Body of pancreas (tissue), 4 donors: ENCODE measurements around the gene TRAK2.

Source experiments
- CTCF ChIP-seq, 7 experiments: fragments of 450-650 bp in 4 of 7; fragments of 200-600 bp in 3 of 7; sonication (generic) in 3 of 7; IDR thresholded peaks; one replicate each; pipeline ENCODE4 v1.5.1; 2016 to 2019; ENCODE audit warnings: antibody characterized with exemption in 7 of 7
- POLR2A ChIP-seq, 3 donors: fragments of 450-650 bp; IDR thresholded peaks; one replicate each; pipeline ENCODE4 v1.6.1; 2016; ENCODE audit warnings: antibody characterized with exemption in 3 of 3, mild to moderate bottlenecking in 2 of 3

DNA sequence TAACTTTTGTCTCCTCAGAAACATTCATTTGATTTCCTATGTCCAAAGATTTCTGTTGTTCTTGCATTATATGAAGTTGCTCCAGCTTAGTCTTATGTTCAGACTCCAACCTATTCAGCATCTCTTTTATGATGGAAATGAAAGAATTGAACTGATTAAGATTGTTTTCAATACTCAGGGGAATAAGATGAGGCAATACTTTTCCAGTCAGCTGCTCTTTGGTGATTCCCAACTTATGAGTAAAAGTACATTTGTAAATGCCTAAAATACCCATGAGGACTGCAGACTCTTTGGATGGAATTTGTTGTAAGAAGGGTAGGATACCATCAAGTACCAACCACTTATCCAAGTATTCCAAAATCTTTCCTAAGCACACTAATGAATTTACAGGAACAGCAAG is 39.8 kb downstream of the TRAK2 start:
- TF ChIP-seq CTCF (IDR thresholded peaks at IDR 0.05): no peak
- TF ChIP-seq POLR2A (IDR thresholded peaks at IDR 0.05): no peak
